Measurements from ENCODE around the gene CNOT6. TPM values are rescaled to one million over a fixed set of nuclear protein-coding genes. Genes with fewer than 3 reads are reported as not detected.
"Not testable (repeated sequence)": the region's sequence is repeated elsewhere in the genome, so short reads cannot be mapped to it uniquely, and the experiment has no call there.

CNOT6 gene
- total RNA-seq, 1 experiment from 2014 or later: 32.8 TPM

- DNase-seq (ENCODE audit: low read depth, low spot score) (no peak), ATAC-seq (no peak)
- BruUV-seq (replicated peaks): no TSS peak
- ChIA-PET POLR2A (no interaction called here), CTCF (interaction anchor here (0.6 kb wide), 1 partner anchor 258 kb away, joined by 3 read pairs; no protein-coding TSS in a partner anchor)
- Histone ChIP-seq H3K9me3 (ENCODE audit: control insufficient read depth, insufficient read depth, low read depth, low read length) (no peaks in the 10 kb centered on the region), H3K36me3 (ENCODE audit: control insufficient read depth, insufficient read depth, low read length) (no peaks in the 10 kb centered on the region), H3K4me1 (ENCODE audit: control insufficient read depth, insufficient read depth, low read length) (no peaks in the 10 kb centered on the region), H3K27me3 (ENCODE audit: control insufficient read depth, insufficient read depth, low read length) (no peaks in the 10 kb centered on the region), H3K4me3 (ENCODE audit: low read depth in 2 of 2, low read length in 2 of 2) (no peak overlapping the region), H3K27ac (ENCODE audit: low read length) (no peak overlapping the region)
- intact Hi-C loops (cut with micrococcal nuclease; ENCODE audit: unreplicated experiment) (no loop called here), in situ Hi-C loops (cut with HindIII; ENCODE audit: low pct_unique_long_range_greater_than_20kb, low sequenced_read_pairs) (no loop called here)
- TF ChIP-seq CTCF (IDR thresholded peaks at IDR 0.05): no peak
- no peak for TF ChIP-seq TCF7L2 (IDR thresholded peaks at IDR 0.05; ENCODE audit: low read depth, low read length)
- no peak for TF ChIP-seq REST (IDR thresholded peaks at IDR 0.05; ENCODE audit: insufficient read depth in 1 of 2, low read depth in 2 of 2, low read length in 1 of 2)
Measured at GRCh38 chr5:180474569-180474968, 19.6 kb upstream of the CNOT6 start.

- H3K36me3 ChIP-seq (ENCODE audit: control insufficient read depth, insufficient read depth, low read length); CTCF ChIA-PET; H3K4me1 ChIP-seq (ENCODE audit: control insufficient read depth, insufficient read depth, low read length); POLR2A ChIA-PET; DNase-seq (ENCODE audit: low read depth, low spot score); BruUV-seq (replicated peaks); in situ Hi-C loops (cut with HindIII; ENCODE audit: low pct_unique_long_range_greater_than_20kb, low sequenced_read_pairs); H3K27me3 ChIP-seq (ENCODE audit: control insufficient read depth, insufficient read depth, low read length); intact Hi-C loops (cut with micrococcal nuclease; ENCODE audit: unreplicated experiment); H3K9me3 ChIP-seq (ENCODE audit: control insufficient read depth, insufficient read depth, low read depth, low read length); H3K27ac ChIP-seq (ENCODE audit: low read length); H3K4me3 ChIP-seq (ENCODE audit: low read depth in 2 of 2, low read length in 2 of 2); ATAC-seq: not testable (repeated sequence)
Measured at GRCh38 chr5:180475969-180476524, 18.1 kb upstream of the CNOT6 start.

GRCh38 chr5:180484813-180485212, 9.4 kb upstream of the CNOT6 start:
- H3K4me1 ChIP-seq (ENCODE audit: control insufficient read depth, insufficient read depth, low read length): no peaks in the 10 kb centered on the region
- BruUV-seq (replicated peaks): no TSS peak
- H3K4me3 ChIP-seq (ENCODE audit: low read depth in 2 of 2, low read length in 2 of 2): no peak overlapping the region
- H3K27me3 ChIP-seq (ENCODE audit: control insufficient read depth, insufficient read depth, low read length): no peaks in the 10 kb centered on the region
- TF ChIP-seq SIN3A (IDR thresholded peaks at IDR 0.05; ENCODE audit: borderline replicate concordance, insufficient read depth, low read depth, low read length): no peak
- TF ChIP-seq CTCF (IDR thresholded peaks at IDR 0.05): no peak
- no peak for TF ChIP-seq POLR2AphosphoS5 (IDR thresholded peaks at IDR 0.05; ENCODE audit: low read depth, low read length)
- no peak for TF ChIP-seq REST (IDR thresholded peaks at IDR 0.05; ENCODE audit: insufficient read depth in 1 of 2, low read depth in 2 of 2, low read length in 1 of 2)
- TF ChIP-seq TCF7L2 (IDR thresholded peaks at IDR 0.05; ENCODE audit: low read depth, low read length): no peak
- no peaks in the 10 kb centered on the region for H3K9me3 ChIP-seq (ENCODE audit: control insufficient read depth, insufficient read depth, low read depth, low read length)
- DNase-seq (ENCODE audit: low read depth, low spot score) (no peak), ATAC-seq (0 out of 2 replicates have a peak, but pooled peaks have one; percentile 30)
- H3K27ac ChIP-seq (ENCODE audit: low read length): no peak overlapping the region
- POLR2A ChIA-PET: no interaction called here
- intact Hi-C loops (cut with micrococcal nuclease; ENCODE audit: unreplicated experiment): no loop called here
- CTCF ChIA-PET: interaction anchor here (0.6 kb wide), 1 partner anchor 192 kb away, joined by 13 read pairs; no protein-coding TSS in a partner anchor
- no peaks in the 10 kb centered on the region for H3K36me3 ChIP-seq (ENCODE audit: control insufficient read depth, insufficient read depth, low read length)
- in situ Hi-C loops (cut with HindIII; ENCODE audit: low pct_unique_long_range_greater_than_20kb, low sequenced_read_pairs): no loop called here
